ENCODE data around the gene AK6. TPM values are rescaled to one million over a fixed set of nuclear protein-coding genes. Genes with fewer than 3 reads are reported as not detected.

AK6 gene
- total and polyA plus RNA-seq, 4 donors, result 17.7 to 54.6 (median 23.5) TPM

GRCh38 chr5:69308046-69308553 lies 61.2 kb downstream of the AK6 start:
- 76% methylated on average over 3 of the region's 3 CpGs for WGBS
- TF ChIP-seq FOXA2 (IDR thresholded peaks at IDR 0.05) (no peak), TAF1 (conservative IDR thresholded peaks at IDR 0.05) (no peak), ZBTB33 (IDR thresholded peaks at IDR 0.05) (no peak)
- H3K27ac ChIP-seq (ENCODE audit: low read depth in 1 of 2, low read length in 2 of 2), result no peak overlapping the region
- no peak for DNase-seq (ENCODE audit: low spot score)
- H3K4me1 ChIP-seq (ENCODE audit: control insufficient read depth in 4 of 4, insufficient read depth in 4 of 4, low read length in 3 of 4), result no peaks in the 10 kb centered on the region
- peaks cover 3 to 26% (median 20%) of the 10 kb centered on the region in 4 donors for H3K36me3 ChIP-seq (ENCODE audit: control insufficient read depth in 4 of 4, insufficient read depth in 3 of 4, low read depth in 1 of 4, low read length in 3 of 4)
- H3K9ac ChIP-seq (ENCODE audit: low read depth in 1 of 2, low read length in 2 of 2), result no peak overlapping the region
- no peak overlapping the region for H3K4me3 ChIP-seq (ENCODE audit: low read depth in 1 of 3, low read length in 3 of 3)
- H3K9me3 ChIP-seq (ENCODE audit: control insufficient read depth in 4 of 4, low read length in 3 of 4), result no peaks in the 10 kb centered on the region
- no peaks in the 10 kb centered on the region for H3K27me3 ChIP-seq (ENCODE audit: control insufficient read depth in 4 of 4, insufficient read depth in 4 of 4, low read length in 3 of 4)

- peaks cover 2 to 25% (median 16%) of the 10 kb centered on the region in 4 donors for H3K36me3 ChIP-seq (ENCODE audit: control insufficient read depth in 4 of 4, insufficient read depth in 3 of 4, low read depth in 1 of 4, low read length in 3 of 4)
- H3K27me3 ChIP-seq (ENCODE audit: control insufficient read depth in 4 of 4, insufficient read depth in 4 of 4, low read length in 3 of 4), result no peaks in the 10 kb centered on the region
- H3K4me1 ChIP-seq (ENCODE audit: control insufficient read depth in 4 of 4, insufficient read depth in 4 of 4, low read length in 3 of 4), result no peaks in the 10 kb centered on the region
- no peak overlapping the region for H3K4me3 ChIP-seq (ENCODE audit: low read depth in 1 of 3, low read length in 3 of 3)
- no peak overlapping the region for H3K9ac ChIP-seq (ENCODE audit: low read depth in 1 of 2, low read length in 2 of 2)
- 95% methylated on average over 8 of the region's 8 CpGs for WGBS
- H3K9me3 ChIP-seq (ENCODE audit: control insufficient read depth in 4 of 4, low read length in 3 of 4), result no peaks in the 10 kb centered on the region
- no peak for TF ChIP-seq HNF4G (IDR thresholded peaks at IDR 0.05)
- TF ChIP-seq GABPA (IDR thresholded peaks at IDR 0.05 in 1 of 2, conservative IDR thresholded peaks at IDR 0.05 in 1 of 2), result no peak
- no peak for TF ChIP-seq REST (IDR thresholded peaks at IDR 0.05)
- TF ChIP-seq JUND (IDR thresholded peaks at IDR 0.05), result no peak
- no peak for TF ChIP-seq HNF4A (conservative IDR thresholded peaks at IDR 0.05)
- TF ChIP-seq FOXA1 (IDR thresholded peaks at IDR 0.05), result no peak
- TF ChIP-seq ZBTB33 (IDR thresholded peaks at IDR 0.05), result no peak
- H3K27ac ChIP-seq (ENCODE audit: low read depth in 1 of 2, low read length in 2 of 2), result no peak overlapping the region
- no peak for DNase-seq (ENCODE audit: low spot score)
These were observed 63.8 kb downstream of the AK6 start for GRCh38 chr5:69305512-69305911.

Other genes starting within 250 kb of the AK6 start
- 10 to 100 TPM in 1 of 2 donors, 1 to 10 TPM in 1; 1.0 to 82.5 TPM for gene CCNB1, start 202.4 kb downstream of the AK6 start, total RNA-seq
- gene CCNB1, start 202.4 kb downstream of the AK6 start, polyA plus RNA-seq, result 1 to 10 TPM; 5.2 to 6.3 TPM
- gene CENPH, start 179.9 kb downstream of the AK6 start, total RNA-seq, result 10 to 100 TPM in 1 of 2 donors, under 1 TPM in 1; 0.42 to 14.6 TPM
- 1 to 10 TPM in 1 of 2 donors, under 1 TPM in 1; 0.33 to 1.1 TPM for gene CENPH, start 179.9 kb downstream of the AK6 start, polyA plus RNA-seq
- 10 to 100 TPM in 1 of 2 donors, 1 to 10 TPM in 1; 7.9 to 15.0 TPM for gene CDK7, start 134.6 kb downstream of the AK6 start, total RNA-seq
- 1 to 10 TPM; 6.9 to 7.9 TPM for gene CDK7, start 134.6 kb downstream of the AK6 start, polyA plus RNA-seq
- 10 to 100 TPM in 1 of 2 donors, 1 to 10 TPM in 1; 9.9 to 17.0 TPM for gene CCDC125, start 36.7 kb downstream of the AK6 start, total RNA-seq
- 1 to 10 TPM; 5.3 to 6.5 TPM for gene CCDC125, start 36.7 kb downstream of the AK6 start, polyA plus RNA-seq
- 10 to 100 TPM; 30.5 to 38.8 TPM for gene TAF9, start within 50 bp of the AK6 start, total RNA-seq
- gene TAF9, start within 50 bp of the AK6 start, polyA plus RNA-seq, result 10 to 100 TPM; 27.3 to 51.5 TPM
- 10 to 100 TPM; 14.4 to 14.5 TPM for gene RAD17, start 298 bp upstream of the AK6 start, total RNA-seq
- gene RAD17, start 298 bp upstream of the AK6 start, polyA plus RNA-seq, result 1 to 10 TPM; 6.0 to 9.1 TPM
- gene MARVELD2, start 45.6 kb upstream of the AK6 start, total RNA-seq, result 10 to 100 TPM; 13.1 to 20.2 TPM
- gene MARVELD2, start 45.6 kb upstream of the AK6 start, polyA plus RNA-seq, result 10 to 100 TPM in 1 of 2 donors, 1 to 10 TPM in 1; 9.4 to 11.5 TPM
- 10 to 100 TPM; 25.9 to 53.9 TPM for gene OCLN, start 123.3 kb upstream of the AK6 start, total RNA-seq
- 10 to 100 TPM in 1 of 2 donors, 1 to 10 TPM in 1; 9.9 to 12.2 TPM for gene OCLN, start 123.3 kb upstream of the AK6 start, polyA plus RNA-seq
- 10 to 100 TPM; 25.3 to 38.4 TPM for gene GTF2H2C, start 190.7 kb upstream of the AK6 start, total RNA-seq
- 10 to 100 TPM in 1 of 2 donors, 1 to 10 TPM in 1; 8.7 to 13.8 TPM for gene GTF2H2C, start 190.7 kb upstream of the AK6 start, polyA plus RNA-seq